ENCODE results near the gene SCYL3. TPM values are rescaled to one million over a fixed set of nuclear protein-coding genes. Genes with fewer than 3 reads are reported as not detected.

The SCYL3 gene
- total RNA-seq, 1 donor from 2014 or later: 9.9 TPM

- no peak overlapping the region for H3K27ac ChIP-seq
- TF ChIP-seq CTCF (IDR thresholded peaks at IDR 0.05): no peak
- no peaks in the 10 kb centered on the region for H3K9me3 ChIP-seq
- no peaks in the 10 kb centered on the region for H3K4me1 ChIP-seq
- ATAC-seq (peak; percentile 85 to 92), DNase-seq (no peak)
- H3K4me3 ChIP-seq: no peak overlapping the region
- peaks cover 34% of the 10 kb centered on the region for H3K36me3 ChIP-seq
- H3K27me3 ChIP-seq (ENCODE audit: low read depth): no peaks in the 10 kb centered on the region
- intact Hi-C loops (cut with DNase I): no loop called here
These were observed 60.4 kb downstream of the SCYL3 start for GRCh38 chr1:169833179-169833901.

- Histone ChIP-seq H3K9me3 (no peaks in the 10 kb centered on the region), H3K4me1 (no peaks in the 10 kb centered on the region), H3K27ac (no peak overlapping the region), H3K36me3 (peaks cover 58% of the 10 kb centered on the region), H3K27me3 (ENCODE audit: low read depth) (no peaks in the 10 kb centered on the region), H3K4me3 (no peak overlapping the region)
- no peak for TF ChIP-seq CTCF (IDR thresholded peaks at IDR 0.05)
- no peak for ATAC-seq
- DNase-seq: no peak
- intact Hi-C loops (cut with DNase I): no loop called here
These were observed 64.0 kb downstream of the SCYL3 start for GRCh38 chr1:169829671-169830070.

- ATAC-seq: no peak
- H3K4me3 ChIP-seq: no peak overlapping the region
- no peaks in the 10 kb centered on the region for H3K4me1 ChIP-seq
- H3K36me3 ChIP-seq: peaks cover 52% of the 10 kb centered on the region
- H3K9me3 ChIP-seq: no peaks in the 10 kb centered on the region
- no peak for TF ChIP-seq CTCF (IDR thresholded peaks at IDR 0.05)
- DNase-seq: no peak
- H3K27ac ChIP-seq: no peak overlapping the region
- intact Hi-C loops (cut with DNase I): no loop called here
- H3K27me3 ChIP-seq (ENCODE audit: low read depth): no peaks in the 10 kb centered on the region
These were observed 69.5 kb downstream of the SCYL3 start for GRCh38 chr1:169824153-169824552.

GRCh38 chr1:169821500-169821899, 72.2 kb downstream of the SCYL3 start:
- ATAC-seq: no peak
- H3K4me1 ChIP-seq: no peaks in the 10 kb centered on the region
- DNase-seq: no peak
- no peaks in the 10 kb centered on the region for H3K9me3 ChIP-seq
- H3K4me3 ChIP-seq: no peak overlapping the region
- H3K36me3 ChIP-seq: peaks cover 27% of the 10 kb centered on the region
- intact Hi-C loops (cut with DNase I): no loop called here
- H3K27me3 ChIP-seq (ENCODE audit: low read depth): no peaks in the 10 kb centered on the region
- no peak for TF ChIP-seq CTCF (IDR thresholded peaks at IDR 0.05)
- no peak overlapping the region for H3K27ac ChIP-seq

GRCh38 chr1:169816617-169817016, 77.1 kb downstream of the SCYL3 start:
- H3K4me3 ChIP-seq: no peak overlapping the region
- no peak for TF ChIP-seq CTCF (IDR thresholded peaks at IDR 0.05)
- no peaks in the 10 kb centered on the region for H3K4me1 ChIP-seq
- no peaks in the 10 kb centered on the region for H3K27me3 ChIP-seq (ENCODE audit: low read depth)
- no peaks in the 10 kb centered on the region for H3K9me3 ChIP-seq
- DNase-seq (no peak), ATAC-seq (no peak)
- no peak overlapping the region for H3K27ac ChIP-seq
- intact Hi-C loops (cut with DNase I): no loop called here
- H3K36me3 ChIP-seq: no peaks in the 10 kb centered on the region

Data from lower lobe of right lung (tissue), 2 donors.